ENCODE data around the gene AATK.
"Not testable (repeated sequence)": the region's sequence is repeated elsewhere in the genome, so short reads cannot be mapped to it uniquely, and the experiment has no call there.

Gene AATK

DNA sequence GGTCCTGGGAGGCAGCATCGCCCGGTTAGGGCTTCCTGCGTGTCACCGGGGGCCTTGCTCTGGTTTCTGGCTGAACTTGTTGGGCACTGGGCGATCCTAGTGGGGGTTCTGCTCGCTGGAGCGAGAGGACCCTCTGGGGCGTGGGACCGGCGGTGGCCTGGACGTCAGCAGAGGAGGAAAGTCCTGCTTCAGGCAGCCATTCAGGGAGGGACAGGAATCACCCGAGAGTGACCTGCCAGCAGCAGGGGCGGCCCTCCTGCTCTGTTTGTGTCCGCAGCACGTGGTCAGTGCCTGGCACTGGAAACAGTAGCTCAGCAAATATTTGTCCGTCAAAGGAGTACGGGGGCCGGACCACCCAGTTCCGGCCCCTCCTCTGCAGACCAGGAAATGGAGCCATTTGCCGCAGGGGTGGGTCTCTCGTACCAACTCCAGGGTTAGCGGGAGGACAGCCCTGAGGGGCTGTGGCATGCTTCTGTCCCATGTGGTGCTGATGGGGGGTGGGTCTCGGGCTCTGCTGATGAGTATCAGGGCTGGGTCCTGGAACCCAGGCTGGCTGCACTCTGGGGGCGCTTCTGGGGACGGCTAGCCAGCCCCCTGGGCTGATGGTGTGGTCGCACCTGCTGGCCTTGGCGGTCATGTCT is 82.8 kb downstream of the AATK start:
- in situ Hi-C loops (cut with HindIII; ENCODE audit: low sequenced_read_pairs), result no loop called here

DNA sequence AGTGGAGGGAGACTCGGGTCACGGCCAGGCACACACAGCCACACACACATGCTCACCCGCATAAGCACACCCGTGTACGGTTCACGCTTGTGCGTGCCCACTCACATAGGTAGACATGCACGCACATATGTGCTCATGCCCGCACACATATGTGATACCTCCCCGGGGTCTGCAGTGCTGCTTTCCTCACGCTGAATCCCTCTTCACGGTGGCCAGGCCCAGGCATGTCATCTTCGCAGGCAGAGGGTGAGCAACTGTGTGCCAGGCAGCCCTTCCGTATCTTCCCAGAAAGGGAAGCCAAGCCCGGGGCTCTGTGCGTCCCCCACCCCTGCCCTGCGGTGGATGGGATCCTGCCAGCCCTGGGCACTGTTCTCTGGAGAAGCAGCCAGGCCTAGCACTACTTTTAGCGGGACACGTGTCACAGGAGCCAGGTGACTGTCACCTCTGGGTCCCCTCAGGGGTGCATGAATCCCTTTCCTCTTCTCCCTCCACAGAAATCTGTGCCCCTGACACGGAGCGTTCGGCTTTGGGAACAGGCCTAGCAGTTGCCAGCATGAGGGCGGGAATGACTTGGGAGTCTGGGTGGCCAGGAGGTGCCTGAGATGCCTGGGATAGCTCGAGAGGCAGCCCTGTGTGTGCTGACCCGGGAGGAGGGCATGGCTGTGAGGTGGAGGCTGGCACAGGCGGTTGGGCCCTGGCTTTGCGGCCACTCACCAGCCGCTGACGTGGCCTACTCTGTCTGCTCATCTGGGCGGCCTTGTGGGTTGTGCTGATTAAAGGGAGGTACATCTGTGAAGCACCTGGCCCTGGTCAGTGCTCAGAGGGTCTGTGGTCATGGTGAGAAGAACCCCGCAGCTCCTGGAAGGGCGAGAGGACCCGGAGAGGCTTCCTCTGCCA is 83.6 kb downstream of the AATK start:
- in situ Hi-C loops (cut with HindIII; ENCODE audit: low sequenced_read_pairs), result no loop called here

GRCh38 chr17:81081222-81082176 is 84.5 kb downstream of the AATK start:
- in situ Hi-C loops (cut with HindIII; ENCODE audit: low sequenced_read_pairs), result no loop called here

DNA sequence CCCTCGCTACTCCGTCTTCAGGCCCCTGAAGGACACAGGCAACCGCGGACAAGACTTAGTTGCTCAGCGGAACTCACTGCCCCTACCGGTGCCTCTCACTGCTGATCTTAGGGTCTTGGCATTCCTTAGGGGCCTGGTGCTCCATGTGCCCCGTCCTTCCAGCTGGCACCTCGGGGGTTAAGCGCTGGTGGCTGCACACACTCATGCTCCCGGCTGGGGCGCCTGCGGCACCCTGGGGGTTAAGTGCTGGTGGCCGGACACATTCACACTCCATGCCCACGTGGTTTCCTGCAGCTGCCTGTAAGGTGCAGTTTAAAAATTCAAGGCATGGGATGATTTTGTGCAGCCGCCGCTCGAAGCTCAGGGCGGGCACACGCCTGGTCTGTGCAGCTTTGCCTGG is 86.0 kb downstream of the AATK start:
- in situ Hi-C loops (cut with HindIII; ENCODE audit: low sequenced_read_pairs), result no loop called here

DNA sequence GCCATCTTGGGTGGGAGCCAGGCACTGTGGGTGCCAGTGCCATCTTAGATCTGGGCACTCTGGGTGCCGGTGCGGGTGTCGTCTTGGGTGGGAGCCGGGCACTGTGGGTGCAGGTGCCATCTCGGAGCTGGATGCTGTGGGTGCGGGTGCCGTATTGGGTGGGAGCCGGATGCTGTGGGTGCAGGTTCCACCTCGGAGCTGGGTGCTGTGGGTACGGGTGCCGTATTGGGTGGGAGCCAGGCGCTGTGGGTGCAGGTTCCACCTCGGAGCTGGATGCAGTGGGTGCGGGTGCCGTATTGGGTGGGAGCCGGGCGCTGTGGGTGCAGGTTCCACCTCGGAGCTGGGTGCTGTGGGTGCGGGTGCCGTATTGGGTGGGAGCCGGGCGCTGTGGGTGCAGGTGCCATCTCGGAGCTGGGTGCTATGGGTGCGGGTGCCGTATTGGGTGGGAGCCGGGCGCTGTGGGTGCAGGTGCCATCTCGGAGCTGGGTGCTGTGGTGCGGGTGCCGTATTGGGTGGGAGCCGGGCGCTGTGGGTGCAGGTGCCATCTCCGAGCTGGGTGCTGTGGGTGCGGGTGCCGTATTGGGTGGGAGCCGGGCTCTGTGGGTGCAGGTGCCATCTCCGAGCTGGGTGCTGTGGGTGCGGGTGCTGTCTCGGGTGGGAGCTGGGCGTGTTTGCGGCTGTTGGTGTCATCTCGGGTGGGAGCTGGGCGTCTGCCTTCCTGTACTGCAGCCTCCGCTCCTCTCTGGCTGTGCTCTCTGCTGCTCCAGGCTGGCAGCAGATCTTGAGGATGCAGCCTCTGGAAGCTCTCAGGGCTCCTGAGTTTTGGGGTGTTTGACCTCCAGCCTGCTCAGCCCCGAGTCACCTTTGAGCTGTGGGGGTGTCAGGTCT is 87.8 kb downstream of the AATK start:
- in situ Hi-C loops (cut with HindIII; ENCODE audit: low sequenced_read_pairs), result not testable (repeated sequence)

DNA sequence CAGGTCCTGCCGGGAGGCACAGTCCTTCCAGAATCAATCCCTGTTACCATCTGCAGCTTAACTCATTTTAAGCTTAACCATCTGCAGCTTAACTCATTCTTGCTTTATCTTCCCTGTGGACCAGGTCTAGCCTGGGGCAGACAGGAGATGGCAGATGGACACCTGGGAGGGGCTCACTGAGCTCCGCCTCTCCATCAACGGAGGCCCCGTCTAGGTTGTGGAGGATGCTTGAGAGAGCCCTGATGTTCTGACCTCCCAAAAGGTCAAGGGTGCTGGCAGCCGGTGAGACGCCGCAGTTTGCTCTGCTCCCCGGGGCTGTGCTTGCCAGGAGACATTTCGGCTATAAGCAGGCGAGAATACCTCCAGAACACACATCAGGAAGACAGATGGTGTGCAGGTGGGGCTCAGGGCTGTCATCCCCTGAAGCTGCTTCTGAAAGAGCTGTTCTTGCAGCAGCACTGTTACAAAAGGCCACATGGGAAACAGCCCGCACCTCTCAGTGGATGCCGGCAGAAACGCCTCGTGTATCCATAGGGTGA is 89.8 kb downstream of the AATK start:
- in situ Hi-C loops (cut with HindIII; ENCODE audit: low sequenced_read_pairs), result no loop called here

- in situ Hi-C loops (cut with HindIII; ENCODE audit: low sequenced_read_pairs), result no loop called here
Observed at GRCh38 chr17:81075307-81075706, 90.7 kb downstream of the AATK start.

GRCh38 chr17:81074875-81075274 is 91.1 kb downstream of the AATK start:
- in situ Hi-C loops (cut with HindIII; ENCODE audit: low sequenced_read_pairs), result no loop called here

- in situ Hi-C loops (cut with HindIII; ENCODE audit: low sequenced_read_pairs), result no loop called here
Observed at GRCh38 chr17:81073967-81074839, 91.8 kb downstream of the AATK start.

DNA sequence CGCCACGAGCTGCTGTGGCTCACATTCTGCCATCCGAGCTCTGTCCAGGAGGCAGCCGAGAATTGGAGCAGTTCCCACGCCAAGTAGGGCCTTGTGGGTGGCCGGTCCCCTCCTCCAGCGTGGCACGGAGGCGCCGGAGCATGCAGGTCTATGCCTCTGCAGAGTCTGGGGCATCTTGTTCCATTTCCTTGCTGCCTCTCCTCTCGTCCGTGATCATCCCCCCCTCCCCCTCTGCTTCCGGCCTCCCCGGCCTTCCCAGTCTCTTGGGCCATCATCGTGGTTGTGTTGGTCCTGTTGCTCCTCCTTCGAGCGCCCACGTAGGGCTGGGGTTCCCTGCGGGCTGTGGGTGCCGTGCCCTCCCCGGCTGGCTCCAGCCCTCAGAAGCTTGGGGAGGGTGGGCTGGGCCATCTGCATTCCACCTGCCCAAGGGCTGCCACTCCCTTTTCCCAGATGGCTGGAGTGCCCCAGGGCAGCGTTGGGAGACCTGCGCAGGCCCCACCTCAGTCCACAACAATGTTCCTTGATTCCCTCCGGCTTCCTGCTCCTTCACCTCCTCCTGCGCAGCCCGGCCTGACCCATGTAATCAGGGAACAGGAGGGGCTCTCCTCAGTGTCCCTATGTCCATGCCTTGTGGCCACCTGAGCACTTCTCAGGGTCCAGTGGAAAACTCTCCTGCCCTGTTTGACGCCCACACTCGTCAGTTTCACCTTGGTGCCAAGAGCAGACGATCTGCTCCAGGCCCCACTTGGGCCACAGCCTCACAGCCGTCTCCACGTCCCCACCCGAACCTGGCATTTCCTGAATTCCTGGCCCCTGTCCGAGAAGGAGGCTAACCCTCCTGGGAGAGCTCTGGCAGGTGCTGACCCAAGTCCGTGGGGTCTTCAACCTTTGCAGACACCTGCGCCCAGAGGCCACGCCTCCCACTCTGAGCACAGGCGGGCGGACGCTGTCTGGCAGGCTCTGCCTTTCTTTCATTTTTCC is 94.0 kb downstream of the AATK start:
- in situ Hi-C loops (cut with HindIII; ENCODE audit: low sequenced_read_pairs), result no loop called here

DNA sequence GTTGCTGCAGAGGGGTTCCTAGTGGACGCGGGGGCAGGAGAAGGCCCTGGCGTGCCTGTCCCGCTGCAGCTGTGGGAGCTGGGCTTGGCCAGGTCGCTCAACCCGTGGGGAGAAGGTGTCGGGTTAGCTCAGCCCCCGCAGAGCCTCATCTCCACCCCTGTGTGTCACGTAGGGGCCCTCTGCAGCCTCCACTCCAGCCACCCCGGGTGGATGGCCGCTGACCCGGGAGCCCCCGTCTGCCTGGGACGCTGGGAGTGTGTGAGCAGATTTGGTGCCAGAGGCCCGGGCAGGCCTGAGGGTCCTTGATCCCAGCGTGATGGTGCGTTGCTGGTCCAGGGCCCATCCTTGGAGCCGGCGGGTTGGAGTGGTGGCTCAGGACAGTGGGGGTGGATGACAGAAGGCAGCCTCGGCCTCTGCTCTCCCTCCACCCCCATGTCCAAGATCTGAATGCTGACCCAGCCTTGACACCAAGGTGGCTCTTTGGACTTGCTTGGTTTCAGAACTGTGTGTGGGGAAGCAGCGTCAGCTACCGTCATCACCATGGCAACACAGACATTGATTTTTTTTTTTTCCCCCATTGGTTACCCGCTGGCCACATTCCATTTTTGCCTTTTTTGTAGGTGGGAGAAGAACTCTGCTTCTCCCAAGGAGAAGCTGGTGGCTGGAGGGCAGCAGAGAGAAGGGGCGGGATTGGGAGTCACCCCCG is 95.3 kb downstream of the AATK start:
- in situ Hi-C loops (cut with HindIII; ENCODE audit: low sequenced_read_pairs), result no loop called here

GRCh38 chr17:81069135-81069645 is 96.8 kb downstream of the AATK start:
- in situ Hi-C loops (cut with HindIII; ENCODE audit: low sequenced_read_pairs), result no loop called here

DNA sequence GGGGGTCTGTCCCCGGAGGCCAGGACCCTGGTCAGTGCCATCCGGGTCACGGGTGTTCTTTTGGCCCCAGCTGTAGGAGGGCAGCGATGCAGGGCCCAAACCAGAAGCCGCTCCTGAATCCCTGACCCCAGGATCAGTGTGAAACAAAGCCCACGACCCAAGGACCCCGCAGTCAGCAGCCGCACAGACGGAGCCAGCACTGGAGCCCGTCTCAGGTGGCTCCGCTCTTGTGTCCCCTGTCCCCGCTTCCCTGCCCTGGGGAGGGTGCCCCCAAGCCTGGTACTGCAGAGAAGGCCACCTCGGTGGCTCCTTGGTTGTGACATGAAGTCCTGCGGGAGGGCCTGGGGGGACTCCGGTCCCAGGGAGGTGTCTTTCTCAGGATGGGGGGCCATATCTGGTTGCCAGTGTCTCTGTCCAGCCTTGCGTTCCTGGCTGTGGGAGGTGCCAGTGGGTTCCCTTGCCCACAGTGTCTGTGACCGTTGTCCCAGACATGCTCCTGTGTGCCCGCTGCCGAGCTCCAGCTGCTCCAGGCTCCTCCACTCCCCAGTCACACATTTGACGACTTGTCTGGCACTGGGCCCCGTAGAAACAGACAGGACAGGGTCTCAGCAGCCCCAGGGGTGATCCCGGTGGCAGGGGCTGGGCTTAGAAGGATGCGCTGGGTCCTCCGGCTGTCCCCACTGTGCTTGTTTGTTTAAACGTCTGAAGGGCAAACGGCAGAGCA is 97.4 kb downstream of the AATK start:
- in situ Hi-C loops (cut with HindIII; ENCODE audit: low sequenced_read_pairs), result no loop called here

- in situ Hi-C loops (cut with HindIII; ENCODE audit: low sequenced_read_pairs), result no loop called here
Observed at GRCh38 chr17:81067391-81067811, 98.6 kb downstream of the AATK start.
